K562 (cell line): ENCODE results near the gene KDM2B. TPM values are rescaled to one million over a fixed set of nuclear protein-coding genes. Genes with fewer than 3 reads are reported as not detected.

Source experiments
- CAMTA2 ChIP-seq: fragments of 250-450 bp; sonication (Bioruptor Pico); conservative IDR thresholded peaks from 2 replicates; pipeline ENCODE4 v1.5.1; 2022
- CBFA2T2 ChIP-seq: fragments of 450-650 bp; conservative IDR thresholded peaks from 2 replicates; pipeline ENCODE4 v1.6.1; 2017; ENCODE audit warnings: mild to moderate bottlenecking
- CHD1 ChIP-seq: fragments of 200-600 bp; sonication (generic); IDR thresholded peaks from one replicate; pipeline ENCODE4 v1.6.1; 2012; ENCODE audit warnings: mild to moderate bottlenecking, moderate library complexity, low read length, inconsistent platforms
- ETV6 ChIP-seq, 3 experiments: fragments of 150-350 bp in 1 of 3; sonication (generic) in 1 of 3; formaldehyde crosslinking in 1 of 3; IDR thresholded peaks; 2 replicates each; pipeline versions ENCODE4 v1.6.1 to v1.8.0; 2014 to 2022; ENCODE audit warnings: borderline replicate concordance in 2 of 3, low read depth in 2 of 3, antibody characterized with exemption in 1 of 3, low read length in 1 of 3, mild to moderate bottlenecking in 1 of 3, missing genetic modification reagents in 1 of 3
- GABPB1 ChIP-seq: sonication (generic); formaldehyde crosslinking; IDR thresholded peaks from 2 replicates; pipeline ENCODE4 v1.8.0; 2022; ENCODE audit warnings: mild to moderate bottlenecking, missing genetic modification reagents
- KLF6 ChIP-seq: fragments of 250-450 bp; sonication (Bioruptor Pico); IDR thresholded peaks from 2 replicates; pipeline ENCODE4 v1.4.0; 2020; ENCODE audit warnings: mild to moderate bottlenecking, moderate library complexity, borderline replicate concordance
- OTX1 ChIP-seq: fragments of 450-650 bp; formaldehyde crosslinking; IDR thresholded peaks from 2 replicates; pipeline ENCODE4 v1.4.0; 2022; ENCODE audit warnings: mild to moderate bottlenecking
- PHTF2 ChIP-seq: fragments of 250-450 bp; sonication (Bioruptor Pico); IDR thresholded peaks from 2 replicates; pipeline ENCODE4 v1.5.0; 2021; ENCODE audit warnings: mild to moderate bottlenecking
- POLR2A ChIP-seq: fragments of 450-650 bp; conservative IDR thresholded peaks from 2 replicates; pipeline ENCODE4 v1.6.1; 2016
- SMARCE1 ChIP-seq: fragments of 450-650 bp; IDR thresholded peaks from 2 replicates; pipeline ENCODE4 v1.7.1; 2016; ENCODE audit warnings: mild to moderate bottlenecking
- SRF ChIP-seq, 2 experiments: fragments of 250-450, 450-650 bp in 1 of 2; sonication (Bioruptor Pico) in 1 of 2; sonication (generic) in 1 of 2; formaldehyde crosslinking; IDR thresholded peaks; 2 replicates each; pipeline versions ENCODE4 v1.5.0 to v1.5.1; 2020 to 2022; ENCODE audit warnings: mild to moderate bottlenecking in 1 of 2, missing genetic modification reagents in 1 of 2
- TAF1 ChIP-seq: IDR thresholded peaks from 2 replicates; pipeline ENCODE4 v1.6.1; 2011; ENCODE audit warnings: mild to moderate bottlenecking, low read length, moderate library complexity; ENCODE audit not compliant: insufficient read depth, control insufficient read depth, severe bottlenecking; ENCODE audit errors: extremely low read depth
- YBX1 ChIP-seq: fragments of 450-650 bp; IDR thresholded peaks from 2 replicates; pipeline ENCODE4 v1.7.1; 2016; ENCODE audit warnings: mild to moderate bottlenecking
- ZNF217 ChIP-seq: sonication (generic); formaldehyde crosslinking; IDR thresholded peaks from 2 replicates; pipeline ENCODE4 v1.8.0; 2022; ENCODE audit warnings: mild to moderate bottlenecking, missing genetic modification reagents
- ZNF583 ChIP-seq: fragments of 250-450 bp; sonication (Bioruptor Pico); IDR thresholded peaks from 2 replicates; pipeline ENCODE4 v1.4.0; 2020
- polyA plus RNA-seq, 8 experiments: library from polyadenylated mRNA; depleted of rRNA in 4 of 8; stranded (reverse) in 5 of 8; unstranded in 3 of 8; fragments of >200 nt; fragmentation: Nextera tagmentation in 2 of 8; fragmentation: Illumina TruSeq in 1 of 8; extraction: Ambion mirVana in 2 of 8; extraction: Trizol in 1 of 8; gene quantifications; 2 replicates each; pipeline versions ENCODE4 v1.2.1 to v1.2.3, GENCODE V29; 2011 to 2014; ENCODE audit warnings: inconsistent platforms in 1 of 8, missing spikeins in 1 of 8
- total RNA-seq, 7 experiments: library from RNA; depleted of rRNA in 6 of 7; stranded (reverse); fragments of >200 nt in 6 of 7; fragmentation: Illumina TruSeq in 2 of 7; extraction: Trizol in 2 of 7; gene quantifications; 2 replicates each; pipeline versions ENCODE4 v1.2.1 to v1.2.3, GENCODE V29; 2011 to 2021; ENCODE audit warnings: low replicate concordance in 1 of 7
- TF ChIP-seq, protein P1 (sequence below): fragments of 450-650 bp; IDR thresholded peaks from 2 replicates; pipeline ENCODE4 v1.6.1; 2016; ENCODE audit warnings: low read depth, mild to moderate bottlenecking, moderate library complexity
- TF ChIP-seq, protein P2 (sequence below): fragments of 250-450 bp; sonication (Bioruptor Pico); IDR thresholded peaks from 2 replicates; pipeline ENCODE4 v1.5.0; 2022; ENCODE audit warnings: mild to moderate bottlenecking
- TF ChIP-seq, protein P3 (sequence below), 2 experiments: IDR thresholded peaks; 2 replicates each; pipeline ENCODE4 v1.6.1; 2011; ENCODE audit warnings: borderline replicate concordance in 1 of 2, control low read depth in 1 of 2, low read depth in 1 of 2, low read length in 1 of 2, mild to moderate bottlenecking in 1 of 2, mixed read lengths in 1 of 2, moderate library complexity in 1 of 2; ENCODE audit not compliant: insufficient read depth in 1 of 2, insufficient read length in 1 of 2, poor library complexity in 1 of 2, severe bottlenecking in 1 of 2; ENCODE audit errors: extremely low read depth in 1 of 2
- TF ChIP-seq, protein P4 (sequence below): fragments of 450-650 bp; formaldehyde crosslinking; IDR thresholded peaks from 2 replicates; pipeline ENCODE4 v1.4.0; 2020; ENCODE audit warnings: mild to moderate bottlenecking
- TF ChIP-seq, protein P5 (sequence below): fragments of 250-450 bp; sonication (Bioruptor Pico); IDR thresholded peaks from 2 replicates; pipeline ENCODE4 v1.8.0; 2021; ENCODE audit warnings: mild to moderate bottlenecking, moderate library complexity

The KDM2B gene
- total and polyA plus RNA-seq, 9 of the 15 experiments (the other 6 are each of a cell fraction or from before 2014, with no cell fraction given) = 7.4 to 50.5 (median 22.5) TPM

DNA sequence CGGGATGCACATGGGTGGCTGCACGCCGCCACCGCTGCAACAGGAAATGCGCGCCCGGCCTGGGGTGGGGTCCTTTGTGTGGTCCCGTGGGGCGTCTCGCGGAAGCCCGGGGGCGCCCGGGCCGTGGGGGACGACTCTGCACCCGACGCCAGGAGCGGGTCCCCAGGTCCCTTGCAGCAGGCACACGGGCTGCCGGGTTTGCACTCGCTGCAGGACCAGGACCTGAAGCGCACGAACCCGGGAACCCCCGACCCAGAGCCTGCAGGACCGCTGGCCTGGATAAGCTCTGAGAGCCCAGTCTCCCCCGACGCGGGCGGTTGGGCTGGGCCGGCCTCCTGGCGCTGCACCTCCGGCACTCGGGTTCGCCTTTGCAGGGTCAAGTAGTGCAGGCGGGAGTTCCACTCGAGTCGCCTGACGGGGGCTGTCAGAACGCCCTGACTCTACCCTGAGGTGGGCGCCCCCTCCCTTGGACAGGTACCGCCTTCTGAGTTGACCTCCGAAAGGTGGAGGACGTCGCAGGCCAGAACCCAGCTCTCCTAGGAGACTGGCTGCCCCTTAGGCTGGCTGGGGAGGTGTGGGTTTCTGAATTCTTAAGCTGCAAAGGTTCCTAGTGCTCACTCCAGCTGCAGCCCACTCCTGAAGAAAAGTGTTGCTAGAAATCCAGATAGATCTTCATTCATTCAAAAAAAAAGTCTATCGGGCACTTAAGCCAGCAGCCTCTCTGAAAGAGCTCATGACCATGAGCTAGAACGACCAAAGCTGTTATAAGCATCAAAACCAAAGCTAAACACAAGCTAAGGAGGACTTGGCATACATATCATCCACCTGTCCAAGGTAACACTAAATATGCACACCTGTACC is 113.0 kb downstream of the KDM2B start (continued):
- TF ChIP-seq, protein P1, sequence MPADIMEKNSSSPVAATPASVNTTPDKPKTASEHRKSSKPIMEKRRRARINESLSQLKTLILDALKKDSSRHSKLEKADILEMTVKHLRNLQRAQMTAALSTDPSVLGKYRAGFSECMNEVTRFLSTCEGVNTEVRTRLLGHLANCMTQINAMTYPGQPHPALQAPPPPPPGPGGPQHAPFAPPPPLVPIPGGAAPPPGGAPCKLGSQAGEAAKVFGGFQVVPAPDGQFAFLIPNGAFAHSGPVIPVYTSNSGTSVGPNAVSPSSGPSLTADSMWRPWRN = no peak
- TF ChIP-seq KLF6 (CRISPR knock-in tag) (no peak), SMARCE1 (no peak), OTX1 (no peak), ZNF217 (CRISPR knock-in tag) (no peak), ETV6 (IDR thresholded peaks at IDR 0.05; ENCODE audit: borderline replicate concordance in 1 of 2, low read depth in 2 of 2, low read length in 1 of 2) (no peak), ETV6 (CRISPR knock-in tag; IDR thresholded peaks at IDR 0.05; ENCODE audit: borderline replicate concordance) (no peak), SRF (CRISPR knock-in tag; IDR thresholded peaks at IDR 0.05) (no peak), CBFA2T2 (no peak), CHD1 (peak; percentile 36), CAMTA2 (CRISPR knock-in tag) (no peak), PHTF2 (CRISPR knock-in tag) (no peak), POLR2A (peak; percentile 64), ZNF583 (CRISPR knock-in tag) (peak; percentile 39; the same call in 1 of the 2 replicates), YBX1 (no peak), GABPB1 (CRISPR knock-in tag) (no peak; the same call in 1 of the 2 replicates), TAF1 (no peak)
- TF ChIP-seq, protein P2, sequence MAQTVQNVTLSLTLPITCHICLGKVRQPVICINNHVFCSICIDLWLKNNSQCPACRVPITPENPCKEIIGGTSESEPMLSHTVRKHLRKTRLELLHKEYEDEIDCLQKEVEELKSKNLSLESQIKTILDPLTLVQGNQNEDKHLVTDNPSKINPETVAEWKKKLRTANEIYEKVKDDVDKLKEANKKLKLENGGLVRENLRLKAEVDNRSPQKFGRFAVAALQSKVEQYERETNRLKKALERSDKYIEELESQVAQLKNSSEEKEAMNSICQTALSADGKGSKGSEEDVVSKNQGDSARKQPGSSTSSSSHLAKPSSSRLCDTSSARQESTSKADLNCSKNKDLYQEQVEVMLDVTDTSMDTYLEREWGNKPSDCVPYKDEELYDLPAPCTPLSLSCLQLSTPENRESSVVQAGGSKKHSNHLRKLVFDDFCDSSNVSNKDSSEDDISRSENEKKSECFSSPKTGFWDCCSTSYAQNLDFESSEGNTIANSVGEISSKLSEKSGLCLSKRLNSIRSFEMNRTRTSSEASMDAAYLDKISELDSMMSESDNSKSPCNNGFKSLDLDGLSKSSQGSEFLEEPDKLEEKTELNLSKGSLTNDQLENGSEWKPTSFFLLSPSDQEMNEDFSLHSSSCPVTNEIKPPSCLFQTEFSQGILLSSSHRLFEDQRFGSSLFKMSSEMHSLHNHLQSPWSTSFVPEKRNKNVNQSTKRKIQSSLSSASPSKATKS (CRISPR knock-in tag) = no peak
- TF ChIP-seq, protein P3, sequence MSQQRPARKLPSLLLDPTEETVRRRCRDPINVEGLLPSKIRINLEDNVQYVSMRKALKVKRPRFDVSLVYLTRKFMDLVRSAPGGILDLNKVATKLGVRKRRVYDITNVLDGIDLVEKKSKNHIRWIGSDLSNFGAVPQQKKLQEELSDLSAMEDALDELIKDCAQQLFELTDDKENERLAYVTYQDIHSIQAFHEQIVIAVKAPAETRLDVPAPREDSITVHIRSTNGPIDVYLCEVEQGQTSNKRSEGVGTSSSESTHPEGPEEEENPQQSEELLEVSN (IDR thresholded peaks at IDR 0.05; ENCODE audit: borderline replicate concordance in 1 of 2, extremely low read depth in 1 of 2, insufficient read depth in 1 of 2, insufficient read length in 1 of 2, low read depth in 1 of 2, low read length in 1 of 2, poor library complexity in 1 of 2, severe bottlenecking in 1 of 2) = no peak
- TF ChIP-seq, protein P4, sequence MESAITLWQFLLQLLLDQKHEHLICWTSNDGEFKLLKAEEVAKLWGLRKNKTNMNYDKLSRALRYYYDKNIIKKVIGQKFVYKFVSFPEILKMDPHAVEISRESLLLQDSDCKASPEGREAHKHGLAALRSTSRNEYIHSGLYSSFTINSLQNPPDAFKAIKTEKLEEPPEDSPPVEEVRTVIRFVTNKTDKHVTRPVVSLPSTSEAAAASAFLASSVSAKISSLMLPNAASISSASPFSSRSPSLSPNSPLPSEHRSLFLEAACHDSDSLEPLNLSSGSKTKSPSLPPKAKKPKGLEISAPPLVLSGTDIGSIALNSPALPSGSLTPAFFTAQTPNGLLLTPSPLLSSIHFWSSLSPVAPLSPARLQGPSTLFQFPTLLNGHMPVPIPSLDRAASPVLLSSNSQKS (CRISPR knock-in tag) = no peak
- TF ChIP-seq, protein P5, sequence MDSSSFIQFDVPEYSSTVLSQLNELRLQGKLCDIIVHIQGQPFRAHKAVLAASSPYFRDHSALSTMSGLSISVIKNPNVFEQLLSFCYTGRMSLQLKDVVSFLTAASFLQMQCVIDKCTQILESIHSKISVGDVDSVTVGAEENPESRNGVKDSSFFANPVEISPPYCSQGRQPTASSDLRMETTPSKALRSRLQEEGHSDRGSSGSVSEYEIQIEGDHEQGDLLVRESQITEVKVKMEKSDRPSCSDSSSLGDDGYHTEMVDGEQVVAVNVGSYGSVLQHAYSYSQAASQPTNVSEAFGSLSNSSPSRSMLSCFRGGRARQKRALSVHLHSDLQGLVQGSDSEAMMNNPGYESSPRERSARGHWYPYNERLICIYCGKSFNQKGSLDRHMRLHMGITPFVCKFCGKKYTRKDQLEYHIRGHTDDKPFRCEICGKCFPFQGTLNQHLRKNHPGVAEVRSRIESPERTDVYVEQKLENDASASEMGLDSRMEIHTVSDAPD (CRISPR knock-in tag) = no peak
